Left lobe of liver (tissue), 2 donors: Measurements from ENCODE around the gene LINC01488. TPM values are rescaled to one million over a fixed set of nuclear protein-coding genes. Genes with fewer than 3 reads are reported as not detected.

ENCODE experiments used
- ATAC-seq: fragments of 200-7000 bp; cut with Tn5 transposase; one replicate; pipeline ENCODE4 v1.9.1; 2020; ENCODE audit warnings: mild to moderate bottlenecking, moderate library complexity
- DNase-seq: peaks from one replicate; pipeline ENCODE4 v3.0.0-alpha.2; 2020; ENCODE audit warnings: low spot score
- total RNA-seq: library from RNA; stranded (reverse); gene quantifications from one replicate; pipeline ENCODE4 v1.2.1, GENCODE V29; 2021
- donor health status: DM: no; HTN: no; CAD: no; lungs with moderate emphysema.
- donor health status: DM: no; HTN: yes; CAD: no.

The LINC01488 gene
- total RNA-seq, 1 donor from 2014 or later = 27.5 TPM

GRCh38 chr11:69504127-69504526 is 22.7 kb downstream of the LINC01488 start:
- DNase-seq (no peak), ATAC-seq (no peak)

- DNase-seq = no peak
Measured at GRCh38 chr11:69504576-69505335, 23.3 kb downstream of the LINC01488 start.

GRCh38 chr11:69508974-69509373 is 27.5 kb downstream of the LINC01488 start:
- ATAC-seq (no peak), DNase-seq (no peak)

More at GRCh38 chr11:69504576-69505335, 23.3 kb downstream of the LINC01488 start:
- no peak for ATAC-seq

GRCh38 chr11:69509381-69509780 is 27.9 kb downstream of the LINC01488 start:
- ATAC-seq (no peak), DNase-seq (no peak)

GRCh38 chr11:69509846-69510390 is 28.5 kb downstream of the LINC01488 start:
- ATAC-seq (no peak), DNase-seq (no peak)

- no peak for DNase-seq
Measured at GRCh38 chr11:69510471-69511357, 29.3 kb downstream of the LINC01488 start.

GRCh38 chr11:69511358-69512055 is 30.0 kb downstream of the LINC01488 start:
- no peak for DNase-seq

More at GRCh38 chr11:69510471-69511357, 29.3 kb downstream of the LINC01488 start:
- ATAC-seq = no peak

GRCh38 chr11:69512136-69512535 is 30.7 kb downstream of the LINC01488 start:
- ATAC-seq (no peak), DNase-seq (no peak)

More at GRCh38 chr11:69511358-69512055, 30.0 kb downstream of the LINC01488 start:
- no peak for ATAC-seq

- ATAC-seq = no peak
- no peak for DNase-seq
Measured at GRCh38 chr11:69512790-69513189, 31.3 kb downstream of the LINC01488 start.

GRCh38 chr11:69513196-69513595 is 31.7 kb downstream of the LINC01488 start:
- DNase-seq (no peak), ATAC-seq (no peak)

GRCh38 chr11:69513663-69514224 is 32.3 kb downstream of the LINC01488 start:
- ATAC-seq = no peak
- no peak for DNase-seq

- ATAC-seq (no peak), DNase-seq (no peak)
Measured at GRCh38 chr11:69514771-69515170, 33.3 kb downstream of the LINC01488 start.

GRCh38 chr11:69515271-69516245 is 34.1 kb downstream of the LINC01488 start:
- no peak for DNase-seq
- ATAC-seq = no peak

GRCh38 chr11:69516526-69516925 is 35.1 kb downstream of the LINC01488 start:
- ATAC-seq = no peak

GRCh38 chr11:69518081-69518950 is 36.9 kb downstream of the LINC01488 start:
- DNase-seq = no peak
- no peak for ATAC-seq

More at GRCh38 chr11:69516526-69516925, 35.1 kb downstream of the LINC01488 start:
- DNase-seq = no peak

GRCh38 chr11:69520186-69520916 is 38.9 kb downstream of the LINC01488 start:
- no peak for DNase-seq
- ATAC-seq = no peak

- DNase-seq (no peak), ATAC-seq (no peak)
Measured at GRCh38 chr11:69521457-69521856, 40.0 kb downstream of the LINC01488 start.

- ATAC-seq = no peak
- no peak for DNase-seq
Measured at GRCh38 chr11:69523453-69523852, 42.0 kb downstream of the LINC01488 start.
